Upper lobe of left lung (tissue), 6 donors: ENCODE data around the gene VANGL1. TPM values are rescaled to one million over a fixed set of nuclear protein-coding genes. Genes with fewer than 3 reads are reported as not detected.

Experiments used
- ATAC-seq, 2 donors: fragments of 200-7000 bp; cut with Tn5 transposase; one replicate each; pipeline ENCODE4 v1.9.1; 2022; ENCODE audit warnings: mild to moderate bottlenecking in 2 of 2, moderate library complexity in 2 of 2; ENCODE audit not compliant: low FRiP score in 2 of 2
- DNase-seq, 2 donors: peaks; one replicate each; pipeline ENCODE4 v3.0.0-alpha.2; 2019 to 2020
- H3K27ac ChIP-seq, 4 donors: fragments of 200-600 bp; sonication (generic); one replicate each; pipeline ENCODE4 v1.5.1; 2016 to 2019
- H3K27me3 ChIP-seq, 4 donors: fragments of 200-600 bp; sonication (generic); one replicate each; pipeline ENCODE4 v1.5.1; 2017 to 2019
- H3K36me3 ChIP-seq, 4 donors: fragments of 200-600 bp; sonication (generic); one replicate each; pipeline ENCODE4 v1.5.1; 2016 to 2019
- H3K4me1 ChIP-seq, 4 donors: fragments of 200-600 bp; sonication (generic); one replicate each; pipeline ENCODE4 v1.5.1; 2018 to 2019
- H3K4me3 ChIP-seq, 4 donors: fragments of 200-600 bp; sonication (generic); one replicate each; pipeline ENCODE4 v1.5.1; 2017 to 2019; ENCODE audit warnings: mild to moderate bottlenecking in 2 of 4, moderate library complexity in 1 of 4
- H3K9me3 ChIP-seq, 4 donors: fragments of 200-600 bp; sonication (generic); one replicate each; pipeline ENCODE4 v1.5.1; 2018 to 2019
- EP300 ChIP-seq, 4 donors: sonication (generic); formaldehyde crosslinking; IDR thresholded peaks; one replicate each; pipeline ENCODE4 v1.5.1; 2017; ENCODE audit warnings: antibody characterized with exemption in 4 of 4, control low read depth in 2 of 4
- POLR2A ChIP-seq, 4 donors: fragments of 450-650 bp; IDR thresholded peaks; one replicate each; pipeline ENCODE4 v1.5.1; 2016 to 2017; ENCODE audit warnings: antibody characterized with exemption in 4 of 4, mild to moderate bottlenecking in 2 of 4
- POLR2AphosphoS5 ChIP-seq, 2 donors: sonication (generic); formaldehyde crosslinking; IDR thresholded peaks; one replicate each; pipeline ENCODE4 v1.5.1; 2017; ENCODE audit warnings: antibody characterized with exemption in 2 of 2
- WGBS, 2 donors: methylation state at CpG; one replicate each; pipeline ENCODE4 v1.1.5; 2017 to 2018; 5-methylcytosine and 5-hydroxymethylcytosine counted together
- total RNA-seq, 6 donors: library from RNA; depleted of rRNA in 4 of 6; stranded (reverse); fragments of >200 nt in 4 of 6; gene quantifications; one replicate each; pipeline versions ENCODE4 v1.1.0 to v1.2.1, GENCODE V29; 2016 to 2021
- TF ChIP-seq, protein P1 (sequence below), 6 experiments: fragments of 450-650 bp in 4 of 6; fragments of 200-600 bp in 2 of 6; sonication (generic) in 2 of 6; IDR thresholded peaks; one replicate each; pipeline ENCODE4 v1.5.1; 2016 to 2019; ENCODE audit warnings: antibody characterized with exemption in 6 of 6
- donor health status: DM: no; HTN: no; CAD: no; lungs with moderate emphysema.
- donor health status: DM: no; HTN: yes; CAD: no; lungs with severe emphysema.

Gene VANGL1
- total RNA-seq, 6 donors from 2014 or later, result 3.1 to 11.4 (median 7.0) TPM

DNA sequence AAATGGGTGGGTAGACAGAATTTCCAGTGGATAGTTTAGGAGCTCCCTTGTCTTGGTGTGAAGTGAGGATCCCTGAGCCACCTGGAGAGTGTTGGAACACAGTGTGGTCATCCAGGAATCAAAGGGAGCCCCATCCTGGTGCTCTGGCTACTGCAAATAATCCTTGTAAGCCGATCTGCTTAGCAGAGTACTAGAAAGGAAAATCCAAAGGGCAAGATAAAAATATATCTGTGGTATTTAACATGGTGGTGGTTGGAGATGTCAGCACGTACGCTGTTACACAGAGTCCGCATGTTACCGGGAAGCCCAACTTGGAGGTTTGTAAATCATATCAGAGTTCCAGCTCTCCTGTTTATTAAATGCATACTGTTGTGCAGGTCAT is 39.0 kb downstream of the VANGL1 start:
- Histone ChIP-seq H3K9me3 (no peaks in the 10 kb centered on the region), H3K4me1 (peaks cover 0 to 6% (median 0%) of the 10 kb centered on the region in 4 donors), H3K36me3 (peaks cover 5 to 14% (median 12%) of the 10 kb centered on the region in 4 donors), H3K4me3 (no peak overlapping the region), H3K27me3 (no peaks in the 10 kb centered on the region), H3K27ac (no peak overlapping the region)
- WGBS, 2 donors, result 90 to 94% methylated on average over 5 of the region's 5 CpGs
- ATAC-seq, result no peak
- DNase-seq, result no peak
- TF ChIP-seq, protein P1, sequence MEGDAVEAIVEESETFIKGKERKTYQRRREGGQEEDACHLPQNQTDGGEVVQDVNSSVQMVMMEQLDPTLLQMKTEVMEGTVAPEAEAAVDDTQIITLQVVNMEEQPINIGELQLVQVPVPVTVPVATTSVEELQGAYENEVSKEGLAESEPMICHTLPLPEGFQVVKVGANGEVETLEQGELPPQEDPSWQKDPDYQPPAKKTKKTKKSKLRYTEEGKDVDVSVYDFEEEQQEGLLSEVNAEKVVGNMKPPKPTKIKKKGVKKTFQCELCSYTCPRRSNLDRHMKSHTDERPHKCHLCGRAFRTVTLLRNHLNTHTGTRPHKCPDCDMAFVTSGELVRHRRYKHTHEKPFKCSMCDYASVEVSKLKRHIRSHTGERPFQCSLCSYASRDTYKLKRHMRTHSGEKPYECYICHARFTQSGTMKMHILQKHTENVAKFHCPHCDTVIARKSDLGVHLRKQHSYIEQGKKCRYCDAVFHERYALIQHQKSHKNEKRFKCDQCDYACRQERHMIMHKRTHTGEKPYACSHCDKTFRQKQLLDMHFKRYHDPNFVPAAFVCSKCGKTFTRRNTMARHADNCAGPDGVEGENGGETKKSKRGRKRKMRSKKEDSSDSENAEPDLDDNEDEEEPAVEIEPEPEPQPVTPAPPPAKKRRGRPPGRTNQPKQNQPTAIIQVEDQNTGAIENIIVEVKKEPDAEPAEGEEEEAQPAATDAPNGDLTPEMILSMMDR (IDR thresholded peaks at IDR 0.05), result no peak
- TF ChIP-seq POLR2AphosphoS5 (IDR thresholded peaks at IDR 0.05) (no peak), POLR2A (IDR thresholded peaks at IDR 0.05) (no peak), EP300 (IDR thresholded peaks at IDR 0.05) (no peak)

- H3K27me3 ChIP-seq, result no peaks in the 10 kb centered on the region
- H3K36me3 ChIP-seq, result peaks cover 5 to 15% (median 12%) of the 10 kb centered on the region in 4 donors
- no peak for ATAC-seq
- peaks cover 0 to 6% (median 0%) of the 10 kb centered on the region in 4 donors for H3K4me1 ChIP-seq
- no peak for DNase-seq
- H3K9me3 ChIP-seq, result no peaks in the 10 kb centered on the region
- TF ChIP-seq, protein P1 (IDR thresholded peaks at IDR 0.05), result no peak
- TF ChIP-seq POLR2AphosphoS5 (IDR thresholded peaks at IDR 0.05), result no peak
- H3K4me3 ChIP-seq, result no peak overlapping the region
- H3K27ac ChIP-seq, result no peak overlapping the region
- 94 to 98% methylated on average over 4 of the region's 4 CpGs for WGBS, 2 donors
Measured at GRCh38 chr1:115682792-115683191, 41.0 kb downstream of the VANGL1 start.

DNA sequence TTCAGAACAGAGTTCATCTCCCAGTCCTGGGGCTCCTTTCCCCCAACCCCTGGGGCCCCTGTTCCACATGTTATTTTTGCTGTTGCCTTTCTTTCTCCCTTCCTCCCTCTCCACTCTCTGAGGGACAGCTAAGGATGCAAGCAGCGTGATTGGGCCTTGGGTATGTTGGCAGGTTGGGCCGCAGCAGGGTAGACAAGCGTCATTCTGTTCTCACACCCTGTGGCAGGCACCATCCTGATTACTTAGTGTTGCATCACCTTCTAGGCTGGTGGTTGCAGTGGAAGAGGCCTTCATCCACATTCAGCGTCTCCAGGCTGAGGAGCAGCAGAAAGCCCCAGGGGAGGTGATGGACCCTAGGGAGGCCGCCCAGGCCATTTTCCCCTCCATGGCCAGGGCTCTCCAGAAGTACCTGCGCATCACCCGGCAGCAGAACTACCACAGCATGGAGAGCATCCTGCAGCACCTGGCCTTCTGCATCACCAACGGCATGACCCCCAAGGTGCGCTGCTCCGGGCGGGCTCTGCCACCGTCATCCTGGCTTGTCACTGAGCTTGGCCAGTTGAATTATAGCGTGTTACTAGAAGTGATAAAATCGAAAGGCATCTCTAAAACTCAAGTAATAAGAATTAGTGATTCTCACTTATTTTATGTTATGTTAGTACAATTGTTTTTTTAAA is 43.4 kb downstream of the VANGL1 start:
- Histone ChIP-seq H3K9me3 (no peaks in the 10 kb centered on the region), H3K4me1 (no peaks in the 10 kb centered on the region), H3K4me3 (no peak overlapping the region), H3K27ac (no peak overlapping the region), H3K27me3 (no peaks in the 10 kb centered on the region), H3K36me3 (peaks cover 5 to 16% (median 15%) of the 10 kb centered on the region in 4 donors)
- WGBS, 2 donors, result 89 to 90% methylated on average over 10 to 14 of the region's 14 CpGs
- no peak for ATAC-seq
- peak in 1 of 2 donors; percentile 61 for DNase-seq
- TF ChIP-seq EP300 (IDR thresholded peaks at IDR 0.05), result no peak
- TF ChIP-seq, protein P1 (IDR thresholded peaks at IDR 0.05), result no peak
- TF ChIP-seq POLR2AphosphoS5 (IDR thresholded peaks at IDR 0.05), result no peak
- no peak for TF ChIP-seq POLR2A (IDR thresholded peaks at IDR 0.05)

- no peak for ATAC-seq
- no peak for DNase-seq
- no peak overlapping the region for H3K4me3 ChIP-seq
- no peak for TF ChIP-seq POLR2AphosphoS5 (IDR thresholded peaks at IDR 0.05)
- no peak for TF ChIP-seq POLR2A (IDR thresholded peaks at IDR 0.05)
- TF ChIP-seq, protein P1 (IDR thresholded peaks at IDR 0.05), result no peak
- TF ChIP-seq EP300 (IDR thresholded peaks at IDR 0.05), result no peak
- no peaks in the 10 kb centered on the region for H3K4me1 ChIP-seq
- WGBS, 2 donors, result 86 to 92% methylated on average over 3 of the region's 3 CpGs
- H3K36me3 ChIP-seq, result peaks cover 5 to 28% (median 19%) of the 10 kb centered on the region in 4 donors
- H3K9me3 ChIP-seq, result no peaks in the 10 kb centered on the region
- H3K27ac ChIP-seq, result no peak overlapping the region
- H3K27me3 ChIP-seq, result no peaks in the 10 kb centered on the region
Measured at GRCh38 chr1:115687744-115688143, 46.0 kb downstream of the VANGL1 start.

DNA sequence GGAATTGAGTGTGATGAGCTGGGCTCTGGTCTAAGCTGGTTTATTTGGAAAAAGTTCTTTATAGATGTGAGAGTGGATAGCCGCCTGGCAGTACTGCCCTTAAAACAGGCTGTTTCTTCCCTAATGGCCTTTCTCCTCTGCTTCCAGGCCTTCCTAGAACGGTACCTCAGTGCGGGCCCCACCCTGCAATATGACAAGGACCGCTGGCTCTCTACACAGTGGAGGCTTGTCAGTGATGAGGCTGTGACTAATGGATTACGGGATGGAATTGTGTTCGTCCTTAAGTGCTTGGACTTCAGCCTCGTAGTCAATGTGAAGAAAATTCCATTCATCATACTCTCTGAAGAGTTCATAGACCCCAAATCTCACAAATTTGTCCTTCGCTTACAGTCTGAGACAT is 49.2 kb downstream of the VANGL1 start:
- WGBS, 2 donors, result 91% methylated on average over 8 of the region's 8 CpGs
- Histone ChIP-seq H3K9me3 (no peaks in the 10 kb centered on the region), H3K36me3 (peaks cover 0 to 16% (median 7%) of the 10 kb centered on the region in 4 donors), H3K27me3 (no peaks in the 10 kb centered on the region), H3K4me1 (no peaks in the 10 kb centered on the region), H3K4me3 (no peak overlapping the region), H3K27ac (no peak overlapping the region)
- TF ChIP-seq EP300 (IDR thresholded peaks at IDR 0.05) (no peak), POLR2A (IDR thresholded peaks at IDR 0.05) (no peak), POLR2AphosphoS5 (IDR thresholded peaks at IDR 0.05) (no peak)
- TF ChIP-seq, protein P1 (IDR thresholded peaks at IDR 0.05), result no peak
- DNase-seq (no peak), ATAC-seq (no peak)
